Measurements from ENCODE around the gene NLGN4Y. TPM values are rescaled to one million over a fixed set of nuclear protein-coding genes. Genes with fewer than 3 reads are reported as not detected.
"Not testable (repeated sequence)": the region's sequence is repeated elsewhere in the genome, so short reads cannot be mapped to it uniquely, and the experiment has no call there.

Gene NLGN4Y
- total RNA-seq, 1 experiment from 2014 or later, result 48.4 TPM

DNA sequence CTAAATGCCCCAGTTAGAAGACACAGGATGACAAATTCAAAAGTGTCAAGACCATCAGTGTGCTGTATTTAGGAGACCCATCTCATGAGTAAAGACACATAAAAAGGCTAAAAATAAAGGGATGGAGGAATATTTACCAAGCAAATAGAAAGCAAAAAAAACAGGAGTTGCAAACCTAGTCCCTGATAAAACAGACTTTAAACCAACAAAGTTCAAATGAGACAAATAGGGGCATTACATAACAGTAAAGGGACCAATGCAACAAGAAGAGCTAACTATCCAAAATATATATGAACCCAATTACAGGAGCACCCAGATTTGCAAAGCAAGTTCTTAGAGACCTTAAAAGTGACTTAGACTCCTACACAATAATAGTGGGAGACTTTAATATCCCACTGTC, 336.1 kb downstream of the NLGN4Y start:
- CTCF ChIA-PET, result no interaction called here
- Mint-ChIP-seq H3K9me3 (no peaks in the 10 kb centered on the region), H3K27ac (no peak overlapping the region), H3K4me1 (peaks cover 22% of the 10 kb centered on the region), H3K36me3 (no peaks in the 10 kb centered on the region; the same call in 1 of the 2 replicates), H3K27me3 (ENCODE audit: low read depth) (no peaks in the 10 kb centered on the region), H3K4me3 (no peak overlapping the region)
- TF ChIP-seq NR3C1 (CRISPR knock-in tag; conservative IDR thresholded peaks at IDR 0.05; ENCODE audit: low read depth) (no peak), TP53 (CRISPR knock-in tag; IDR thresholded peaks at IDR 0.05) (no peak), MYBL2 (CRISPR knock-in tag; IDR thresholded peaks at IDR 0.05) (no peak), FOXK1 (CRISPR knock-in tag; IDR thresholded peaks at IDR 0.05) (no peak), FOXJ3 (CRISPR knock-in tag; IDR thresholded peaks at IDR 0.05; ENCODE audit: borderline replicate concordance) (no peak), RORB (CRISPR knock-in tag; IDR thresholded peaks at IDR 0.05) (no peak), ZNF138 (CRISPR knock-in tag; conservative IDR thresholded peaks at IDR 0.05) (no peak)
- TF ChIP-seq, protein P1, sequence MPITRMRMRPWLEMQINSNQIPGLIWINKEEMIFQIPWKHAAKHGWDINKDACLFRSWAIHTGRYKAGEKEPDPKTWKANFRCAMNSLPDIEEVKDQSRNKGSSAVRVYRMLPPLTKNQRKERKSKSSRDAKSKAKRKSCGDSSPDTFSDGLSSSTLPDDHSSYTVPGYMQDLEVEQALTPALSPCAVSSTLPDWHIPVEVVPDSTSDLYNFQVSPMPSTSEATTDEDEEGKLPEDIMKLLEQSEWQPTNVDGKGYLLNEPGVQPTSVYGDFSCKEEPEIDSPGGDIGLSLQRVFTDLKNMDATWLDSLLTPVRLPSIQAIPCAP (CRISPR knock-in tag; IDR thresholded peaks at IDR 0.05), result no peak
- TF ChIP-seq, protein P2, sequence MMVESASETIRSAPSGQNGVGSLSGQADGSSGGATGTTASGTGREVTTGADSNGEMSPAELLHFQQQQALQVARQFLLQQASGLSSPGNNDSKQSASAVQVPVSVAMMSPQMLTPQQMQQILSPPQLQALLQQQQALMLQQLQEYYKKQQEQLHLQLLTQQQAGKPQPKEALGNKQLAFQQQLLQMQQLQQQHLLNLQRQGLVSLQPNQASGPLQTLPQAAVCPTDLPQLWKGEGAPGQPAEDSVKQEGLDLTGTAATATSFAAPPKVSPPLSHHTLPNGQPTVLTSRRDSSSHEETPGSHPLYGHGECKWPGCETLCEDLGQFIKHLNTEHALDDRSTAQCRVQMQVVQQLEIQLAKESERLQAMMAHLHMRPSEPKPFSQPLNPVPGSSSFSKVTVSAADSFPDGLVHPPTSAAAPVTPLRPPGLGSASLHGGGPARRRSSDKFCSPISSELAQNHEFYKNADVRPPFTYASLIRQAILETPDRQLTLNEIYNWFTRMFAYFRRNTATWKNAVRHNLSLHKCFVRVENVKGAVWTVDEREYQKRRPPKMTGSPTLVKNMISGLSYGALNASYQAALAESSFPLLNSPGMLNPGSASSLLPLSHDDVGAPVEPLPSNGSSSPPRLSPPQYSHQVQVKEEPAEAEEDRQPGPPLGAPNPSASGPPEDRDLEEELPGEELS (CRISPR knock-in tag; IDR thresholded peaks at IDR 0.05), result no peak
- no peak for ATAC-seq
- POLR2A ChIA-PET, result no interaction called here
- no peak for DNase-seq (ENCODE audit: low spot score)

DNA sequence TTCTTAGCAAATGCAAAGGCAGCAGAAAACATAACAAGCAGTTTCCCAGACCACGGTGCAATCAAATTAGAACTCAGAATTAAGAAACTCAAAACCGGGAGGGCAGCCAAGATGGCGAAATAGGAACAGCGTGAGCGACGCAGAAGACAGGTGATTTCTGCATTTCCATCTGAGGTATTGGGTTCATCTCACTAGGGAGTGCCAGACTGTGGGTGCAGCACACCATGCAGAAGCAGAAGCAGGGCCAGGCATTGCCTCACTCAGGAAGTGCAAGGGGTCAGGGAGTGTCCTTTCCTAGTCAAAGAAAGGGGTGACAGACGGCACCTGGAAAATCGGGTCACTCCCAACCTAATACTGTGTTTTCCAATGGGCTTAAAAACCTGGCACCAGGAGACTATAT, 336.7 kb downstream of the NLGN4Y start:
- ATAC-seq; CTCF ChIA-PET; H3K27ac Mint-ChIP-seq; H3K4me3 Mint-ChIP-seq; DNase-seq (ENCODE audit: low spot score); POLR2A ChIA-PET; H3K36me3 Mint-ChIP-seq; H3K9me3 Mint-ChIP-seq; H3K27me3 Mint-ChIP-seq (ENCODE audit: low read depth): not testable (repeated sequence)
- H3K4me1 Mint-ChIP-seq, result peaks cover 22% of the 10 kb centered on the region

DNA sequence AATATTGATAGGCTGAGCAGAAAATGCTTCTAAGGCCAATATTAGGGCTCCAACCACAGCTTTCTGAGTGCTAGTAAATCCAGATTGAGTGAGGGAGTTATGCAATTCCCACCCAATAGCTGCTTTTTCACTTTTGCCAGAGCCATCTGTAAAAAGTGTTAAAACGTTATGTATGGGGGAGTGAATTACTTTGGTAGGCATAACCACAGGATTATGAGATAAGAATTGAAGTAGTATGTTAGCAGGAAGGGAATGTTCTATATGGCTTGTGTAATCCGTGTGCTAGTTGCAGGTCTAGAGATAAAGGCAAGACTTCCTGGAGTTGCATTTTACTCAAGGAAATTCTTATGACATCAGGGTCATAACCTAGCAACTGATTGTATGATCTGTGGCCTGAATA, 347.6 kb downstream of the NLGN4Y start:
- Mint-ChIP-seq H3K27me3 (ENCODE audit: low read depth) (no peaks in the 10 kb centered on the region), H3K27ac (no peak overlapping the region), H3K4me3 (no peak overlapping the region), H3K4me1 (no peaks in the 10 kb centered on the region), H3K36me3 (peaks cover 10% of the 10 kb centered on the region; the same call in 1 of the 2 replicates), H3K9me3 (peaks cover 18% of the 10 kb centered on the region)
- ATAC-seq (no peak), DNase-seq (ENCODE audit: low spot score) (no peak)
- TF ChIP-seq SMAD3 (CRISPR knock-in tag; IDR thresholded peaks at IDR 0.05; ENCODE audit: borderline replicate concordance), result no peak
- TF ChIP-seq, protein P3, sequence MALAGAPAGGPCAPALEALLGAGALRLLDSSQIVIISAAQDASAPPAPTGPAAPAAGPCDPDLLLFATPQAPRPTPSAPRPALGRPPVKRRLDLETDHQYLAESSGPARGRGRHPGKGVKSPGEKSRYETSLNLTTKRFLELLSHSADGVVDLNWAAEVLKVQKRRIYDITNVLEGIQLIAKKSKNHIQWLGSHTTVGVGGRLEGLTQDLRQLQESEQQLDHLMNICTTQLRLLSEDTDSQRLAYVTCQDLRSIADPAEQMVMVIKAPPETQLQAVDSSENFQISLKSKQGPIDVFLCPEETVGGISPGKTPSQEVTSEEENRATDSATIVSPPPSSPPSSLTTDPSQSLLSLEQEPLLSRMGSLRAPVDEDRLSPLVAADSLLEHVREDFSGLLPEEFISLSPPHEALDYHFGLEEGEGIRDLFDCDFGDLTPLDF (CRISPR knock-in tag; IDR thresholded peaks at IDR 0.05), result no peak
- no peak for TF ChIP-seq ZNF671 (CRISPR knock-in tag; IDR thresholded peaks at IDR 0.05)
- no peak for TF ChIP-seq ZNF121 (CRISPR knock-in tag; IDR thresholded peaks at IDR 0.05)
- no peak for TF ChIP-seq GTF2I (CRISPR knock-in tag; conservative IDR thresholded peaks at IDR 0.05)
- no peak for TF ChIP-seq PRRX2 (CRISPR knock-in tag; IDR thresholded peaks at IDR 0.05)
- no peak for TF ChIP-seq NFE2L1 (CRISPR knock-in tag; IDR thresholded peaks at IDR 0.05)
- TF ChIP-seq JUN (CRISPR knock-in tag; IDR thresholded peaks at IDR 0.05), result no peak
- no peak for TF ChIP-seq ZNF416 (CRISPR knock-in tag; IDR thresholded peaks at IDR 0.05)
- TF ChIP-seq, protein P4, sequence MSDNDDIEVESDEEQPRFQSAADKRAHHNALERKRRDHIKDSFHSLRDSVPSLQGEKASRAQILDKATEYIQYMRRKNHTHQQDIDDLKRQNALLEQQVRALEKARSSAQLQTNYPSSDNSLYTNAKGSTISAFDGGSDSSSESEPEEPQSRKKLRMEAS (CRISPR knock-in tag; IDR thresholded peaks at IDR 0.05), result no peak
- TF ChIP-seq NR3C1 (CRISPR knock-in tag; conservative IDR thresholded peaks at IDR 0.05; ENCODE audit: low read depth), result no peak
- no peak for TF ChIP-seq MXD4 (CRISPR knock-in tag; IDR thresholded peaks at IDR 0.05; ENCODE audit: borderline replicate concordance)
- TF ChIP-seq NFYB (CRISPR knock-in tag; conservative IDR thresholded peaks at IDR 0.05; ENCODE audit: low read depth), result no peak
- TF ChIP-seq FOXK1 (CRISPR knock-in tag; IDR thresholded peaks at IDR 0.05), result no peak
- TF ChIP-seq ZNF423 (CRISPR knock-in tag; IDR thresholded peaks at IDR 0.05), result no peak
- POLR2A ChIA-PET, result no interaction called here
- CTCF ChIA-PET, result no interaction called here
